Kidney (tissue), 14 donors: ENCODE measurements around the gene ABHD17B. TPM values are rescaled to one million over a fixed set of nuclear protein-coding genes. Genes with fewer than 3 reads are reported as not detected.

Experiments
- DNase-seq, 5 donors: peaks; one replicate each; pipeline ENCODE4 v3.0.0-alpha.2; 2013 to 2020
- FAIRE-seq: peaks from 2 replicates; lab custom pipeline; 2012; peaks lifted over from hg19 to GRCh38; lab: Jason Lieb, UNC
- H3K27ac ChIP-seq, 2 donors: one replicate each; pipeline ENCODE4 v1.7.0; 2013; ENCODE audit warnings: low read depth in 2 of 2, low read length in 2 of 2, inconsistent platforms in 1 of 2
- H3K27me3 ChIP-seq: one replicate; pipeline ENCODE4 v1.7.1; 2013; ENCODE audit warnings: low read length, inconsistent platforms; ENCODE audit not compliant: control insufficient read depth, insufficient read depth
- H3K36me3 ChIP-seq, 3 donors: one replicate each; pipeline versions ENCODE4 v1.7.0 to v1.7.1; 2013; ENCODE audit warnings: low read length in 3 of 3, control low read depth in 1 of 3, inconsistent platforms in 1 of 3; ENCODE audit not compliant: insufficient read depth in 3 of 3, control insufficient read depth in 2 of 3
- H3K4me1 ChIP-seq, 3 donors: one replicate each; pipeline versions ENCODE4 v1.7.0 to v1.7.1; 2013; ENCODE audit warnings: low read length in 3 of 3, inconsistent platforms in 1 of 3, low read depth in 1 of 3; ENCODE audit not compliant: control insufficient read depth in 2 of 3, insufficient read depth in 2 of 3
- H3K4me3 ChIP-seq, 3 donors: one replicate each; pipeline versions ENCODE4 v1.7.0 to v1.8.1; 2013; ENCODE audit warnings: low read length in 3 of 3, control low read depth in 1 of 3, inconsistent platforms in 1 of 3
- H3K9ac ChIP-seq, 3 donors: one replicate each; pipeline versions ENCODE4 v1.7.0 to v1.7.1; 2013; ENCODE audit warnings: low read length in 3 of 3, control low read depth in 1 of 3, inconsistent platforms in 1 of 3
- H3K9me3 ChIP-seq, 3 donors: one replicate each; pipeline versions ENCODE4 v1.7.0 to v1.7.1; 2013; ENCODE audit warnings: low read length in 3 of 3, control low read depth in 1 of 3, inconsistent platforms in 1 of 3; ENCODE audit not compliant: control insufficient read depth in 2 of 3, insufficient read depth in 1 of 3
- intact Hi-C: fragments of 100-400 bp; cut with DNase I; formaldehyde crosslinking; loops from one replicate; pipeline ENCODE4 v1.11.1; 2022
- polyA plus RNA-seq: library from polyadenylated mRNA; stranded (reverse); fragments of 350-450 nt; fragmentation: Illumina TruSeq; extraction: RNeasy Lipid Tissue Mini Kit (QIAGEN cat#74804); gene quantifications from one replicate; pipeline ENCODE4 v1.2.3, GENCODE V29; 2014; ENCODE audit warnings: low read depth, low replicate concordance; ENCODE audit not compliant: insufficient read depth
- total RNA-seq: library from RNA; stranded (reverse); fragmentation: NEBNext Ultra II Directional; extraction: Animal tissue kit (Norgen Biotek cat#: 25700); gene quantifications from one replicate; pipeline ENCODE4 v1.2.1, GENCODE V29; 2021
- TF ChIP-seq, protein P1 (sequence below): IDR thresholded peaks from 3 replicates; pipeline ENCODE4 v1.5.1; 2012; ENCODE audit warnings: mild to moderate bottlenecking, moderate library complexity, borderline replicate concordance; ENCODE audit not compliant: insufficient read depth; ENCODE audit errors: extremely low read depth
- donor health status: control.
- donor health status: control.
- donor health status: control.
- donor health status: control.
- donor health status: control.
- donor health status: DM: yes; HTN: yes; CAD: no.
- donor health status: Normal renal cell carcinoma (clear cell type).

Gene ABHD17B
- total and polyA plus RNA-seq, 2 donors from 2014 or later = 9.0 to 19.0 TPM

DNA sequence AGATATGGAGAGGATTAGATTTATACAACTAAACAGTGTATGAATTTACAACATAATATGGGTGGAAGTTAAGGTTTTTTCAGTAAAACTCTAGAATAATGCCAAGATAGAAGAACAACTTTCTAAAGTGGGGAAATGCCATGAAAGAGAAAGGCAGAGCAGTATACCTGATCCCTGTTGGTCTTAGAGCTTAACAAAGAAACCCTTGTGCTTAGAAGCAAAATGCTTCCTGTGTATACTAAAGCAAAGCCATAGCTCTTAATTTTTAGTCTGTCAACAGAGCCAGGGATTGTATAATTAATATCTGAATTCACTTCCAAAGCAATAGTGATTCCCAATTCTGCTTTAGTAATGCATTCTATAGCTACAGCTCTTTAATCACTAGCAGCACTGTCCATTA lies 14.8 kb upstream of the ABHD17B start:
- Histone ChIP-seq H3K4me3 (no peak overlapping the region), H3K36me3 (no peaks in the 10 kb centered on the region), H3K27me3 (no peaks in the 10 kb centered on the region), H3K9ac (no peak overlapping the region), H3K27ac (no peak overlapping the region), H3K4me1 (no peaks in the 10 kb centered on the region), H3K9me3 (no peaks in the 10 kb centered on the region)
- DNase-seq (no peak), FAIRE-seq (no peak)
- intact Hi-C loops = no loop called here
- TF ChIP-seq, protein P1, sequence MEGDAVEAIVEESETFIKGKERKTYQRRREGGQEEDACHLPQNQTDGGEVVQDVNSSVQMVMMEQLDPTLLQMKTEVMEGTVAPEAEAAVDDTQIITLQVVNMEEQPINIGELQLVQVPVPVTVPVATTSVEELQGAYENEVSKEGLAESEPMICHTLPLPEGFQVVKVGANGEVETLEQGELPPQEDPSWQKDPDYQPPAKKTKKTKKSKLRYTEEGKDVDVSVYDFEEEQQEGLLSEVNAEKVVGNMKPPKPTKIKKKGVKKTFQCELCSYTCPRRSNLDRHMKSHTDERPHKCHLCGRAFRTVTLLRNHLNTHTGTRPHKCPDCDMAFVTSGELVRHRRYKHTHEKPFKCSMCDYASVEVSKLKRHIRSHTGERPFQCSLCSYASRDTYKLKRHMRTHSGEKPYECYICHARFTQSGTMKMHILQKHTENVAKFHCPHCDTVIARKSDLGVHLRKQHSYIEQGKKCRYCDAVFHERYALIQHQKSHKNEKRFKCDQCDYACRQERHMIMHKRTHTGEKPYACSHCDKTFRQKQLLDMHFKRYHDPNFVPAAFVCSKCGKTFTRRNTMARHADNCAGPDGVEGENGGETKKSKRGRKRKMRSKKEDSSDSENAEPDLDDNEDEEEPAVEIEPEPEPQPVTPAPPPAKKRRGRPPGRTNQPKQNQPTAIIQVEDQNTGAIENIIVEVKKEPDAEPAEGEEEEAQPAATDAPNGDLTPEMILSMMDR = no peak

DNA sequence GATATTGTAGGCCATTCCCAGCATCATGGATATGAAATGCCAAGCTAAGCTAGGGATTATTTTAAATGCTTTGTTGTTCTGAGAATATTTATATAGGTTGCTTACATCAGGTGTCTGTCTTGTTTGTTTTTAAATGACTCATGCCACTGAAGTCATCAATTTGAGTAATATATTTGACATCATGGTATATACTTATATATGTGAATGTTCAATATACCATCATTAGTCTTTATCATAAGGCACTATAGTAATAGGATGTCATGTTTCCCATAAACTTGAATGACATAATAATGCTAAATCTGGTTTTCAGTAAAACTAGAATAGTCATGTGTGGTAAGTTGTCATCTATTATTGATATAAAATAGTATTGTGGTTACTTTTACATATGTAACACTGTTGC lies 13.6 kb upstream of the ABHD17B start:
- intact Hi-C loops = no loop called here
- FAIRE-seq (no peak), DNase-seq (no peak)
- Histone ChIP-seq H3K27ac (no peak overlapping the region), H3K4me1 (no peaks in the 10 kb centered on the region), H3K4me3 (no peak overlapping the region), H3K36me3 (no peaks in the 10 kb centered on the region), H3K9me3 (no peaks in the 10 kb centered on the region), H3K9ac (no peak overlapping the region), H3K27me3 (no peaks in the 10 kb centered on the region)
- TF ChIP-seq, protein P1 = no peak

GRCh38 chr9:71921190-71921814 lies 10.3 kb upstream of the ABHD17B start:
- Histone ChIP-seq H3K27ac (no peak overlapping the region), H3K36me3 (no peaks in the 10 kb centered on the region), H3K27me3 (no peaks in the 10 kb centered on the region), H3K4me3 (no peak overlapping the region), H3K9ac (no peak overlapping the region), H3K9me3 (no peaks in the 10 kb centered on the region), H3K4me1 (no peaks in the 10 kb centered on the region)
- no peak for DNase-seq
- FAIRE-seq = no peak
- intact Hi-C loops = no loop called here
- TF ChIP-seq, protein P1 = no peak
